PC-3 (cell line): ENCODE measurements around the gene CDH13.

ENCODE experiments used
- CTCF ChIP-seq: fragments of 300-600 bp; sonication (generic); conservative IDR thresholded peaks from 2 replicates; pipeline ENCODE4 v1.5.1; 2017; ENCODE audit warnings: antibody characterized with exemption, low read depth, mild to moderate bottlenecking, low read length
- EZH2 ChIP-seq: fragments of 300-600 bp; sonication (generic); IDR thresholded peaks from one replicate; pipeline ENCODE4 v1.6.1; 2017; ENCODE audit warnings: antibody characterized with exemption, mild to moderate bottlenecking, low read length; ENCODE audit not compliant: unreplicated experiment
- EZH2phosphoT487 ChIP-seq: fragments of 300-600 bp; sonication (generic); IDR thresholded peaks from 2 replicates; pipeline ENCODE4 v1.6.1; 2018; ENCODE audit warnings: mild to moderate bottlenecking, antibody characterized with exemption, low read length, borderline replicate concordance

DNA sequence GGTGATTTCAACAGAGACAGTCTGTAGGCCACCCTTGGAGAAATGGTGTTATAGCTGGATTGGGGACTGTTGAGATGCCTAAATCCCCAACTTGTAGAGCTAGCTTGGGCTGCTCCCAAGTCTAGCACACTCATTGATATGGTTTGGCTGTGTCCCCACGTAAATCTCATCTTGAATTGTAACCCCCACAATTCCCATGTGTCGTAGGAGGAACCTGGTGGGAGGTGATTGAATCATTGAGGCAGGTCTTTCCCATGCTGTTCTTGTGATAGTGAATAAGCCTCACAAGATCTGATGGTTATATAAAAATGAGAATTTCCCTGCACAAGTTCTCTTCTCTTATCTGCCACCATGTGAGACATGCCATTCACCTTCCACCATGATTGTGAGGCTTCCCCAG lies 536.0 kb downstream of the CDH13 start:
- TF ChIP-seq CTCF, result no peak
- TF ChIP-seq EZH2, result no peak
- no peak for TF ChIP-seq EZH2phosphoT487
